ENCODE measurements around the gene PLVAP. TPM values are rescaled to one million over a fixed set of nuclear protein-coding genes. Genes with fewer than 3 reads are reported as not detected.

The PLVAP gene
- total RNA-seq, 1 experiment from 2014 or later: 0.08 TPM

DNA sequence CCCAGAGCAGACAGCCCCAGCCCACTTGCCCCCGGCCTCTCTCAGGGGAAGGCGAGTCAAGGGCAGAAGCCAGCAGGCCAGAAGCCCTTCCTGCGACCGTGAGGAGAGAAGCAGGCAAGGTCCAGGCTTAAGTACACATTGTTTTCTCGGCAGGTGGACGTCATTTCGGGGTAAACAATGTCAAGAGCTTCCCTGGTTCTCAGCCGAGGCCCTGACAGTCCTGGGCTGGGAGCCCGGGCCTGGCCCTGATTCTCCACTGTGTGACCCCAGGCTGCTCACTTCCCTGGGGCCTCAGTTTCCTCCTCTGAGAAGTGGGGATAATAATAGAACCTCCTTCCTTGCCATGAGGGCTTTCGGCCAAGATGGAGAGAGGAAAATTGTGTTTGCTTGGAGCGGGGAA is 19.4 kb downstream of the PLVAP start:
- intact Hi-C loops (cut with micrococcal nuclease; ENCODE audit: unreplicated experiment): no loop called here
- CTCF ChIA-PET: interaction anchor here (0.6 kb wide), 1 partner anchor 25 kb away, joined by 4 read pairs; no protein-coding TSS in a partner anchor
- in situ Hi-C loops (cut with HindIII; ENCODE audit: low pct_unique_long_range_greater_than_20kb, low sequenced_read_pairs): no loop called here

DNA sequence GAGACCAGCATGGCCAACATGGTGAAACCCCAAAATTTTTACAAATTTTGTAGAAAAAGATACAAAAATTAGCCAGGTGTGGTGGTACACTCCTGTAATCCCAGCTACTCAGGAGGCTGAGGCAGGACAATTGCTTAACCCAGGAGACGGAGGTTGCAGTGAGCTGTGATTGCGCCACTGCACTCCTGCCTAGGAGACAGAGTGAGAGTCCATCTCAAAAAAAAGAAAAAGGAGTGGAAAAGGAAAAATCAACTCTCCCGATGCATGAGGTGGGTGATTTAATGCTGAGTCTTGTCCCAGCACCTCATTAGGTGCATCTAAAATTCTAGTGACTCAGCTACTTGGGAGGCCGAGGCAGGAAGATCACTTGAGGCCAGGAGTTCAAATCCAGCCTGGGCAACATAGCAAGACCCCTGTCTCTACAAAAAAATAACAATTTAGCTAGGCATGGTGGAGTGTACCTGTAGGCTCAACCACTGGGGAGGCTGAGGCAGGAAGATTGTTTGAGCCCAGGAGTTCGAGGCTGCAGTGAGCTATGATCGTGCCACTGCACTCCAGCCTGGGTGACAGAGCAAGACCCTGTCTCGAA is 20.0 kb downstream of the PLVAP start:
- intact Hi-C loops (cut with micrococcal nuclease; ENCODE audit: unreplicated experiment): no loop called here
- BruUV-seq (replicated peaks): no TSS peak
- in situ Hi-C loops (cut with HindIII; ENCODE audit: low pct_unique_long_range_greater_than_20kb, low sequenced_read_pairs): no loop called here
- H3K36me3 ChIP-seq (ENCODE audit: control insufficient read depth, insufficient read depth, low read length): no peaks in the 10 kb centered on the region
- H3K4me1 ChIP-seq (ENCODE audit: control insufficient read depth, insufficient read depth, low read length): no peaks in the 10 kb centered on the region
- no peak overlapping the region for H3K4me3 ChIP-seq (ENCODE audit: low read depth in 2 of 2, low read length in 2 of 2)
- no peaks in the 10 kb centered on the region for H3K9me3 ChIP-seq (ENCODE audit: control insufficient read depth, insufficient read depth, low read depth, low read length)
- POLR2A ChIA-PET: no interaction called here
- ATAC-seq (no peak), DNase-seq (ENCODE audit: low read depth, low spot score) (no peak)
- CTCF ChIA-PET: no interaction called here
- H3K27ac ChIP-seq (ENCODE audit: low read length): no peak overlapping the region
- TF ChIP-seq, protein P1, sequence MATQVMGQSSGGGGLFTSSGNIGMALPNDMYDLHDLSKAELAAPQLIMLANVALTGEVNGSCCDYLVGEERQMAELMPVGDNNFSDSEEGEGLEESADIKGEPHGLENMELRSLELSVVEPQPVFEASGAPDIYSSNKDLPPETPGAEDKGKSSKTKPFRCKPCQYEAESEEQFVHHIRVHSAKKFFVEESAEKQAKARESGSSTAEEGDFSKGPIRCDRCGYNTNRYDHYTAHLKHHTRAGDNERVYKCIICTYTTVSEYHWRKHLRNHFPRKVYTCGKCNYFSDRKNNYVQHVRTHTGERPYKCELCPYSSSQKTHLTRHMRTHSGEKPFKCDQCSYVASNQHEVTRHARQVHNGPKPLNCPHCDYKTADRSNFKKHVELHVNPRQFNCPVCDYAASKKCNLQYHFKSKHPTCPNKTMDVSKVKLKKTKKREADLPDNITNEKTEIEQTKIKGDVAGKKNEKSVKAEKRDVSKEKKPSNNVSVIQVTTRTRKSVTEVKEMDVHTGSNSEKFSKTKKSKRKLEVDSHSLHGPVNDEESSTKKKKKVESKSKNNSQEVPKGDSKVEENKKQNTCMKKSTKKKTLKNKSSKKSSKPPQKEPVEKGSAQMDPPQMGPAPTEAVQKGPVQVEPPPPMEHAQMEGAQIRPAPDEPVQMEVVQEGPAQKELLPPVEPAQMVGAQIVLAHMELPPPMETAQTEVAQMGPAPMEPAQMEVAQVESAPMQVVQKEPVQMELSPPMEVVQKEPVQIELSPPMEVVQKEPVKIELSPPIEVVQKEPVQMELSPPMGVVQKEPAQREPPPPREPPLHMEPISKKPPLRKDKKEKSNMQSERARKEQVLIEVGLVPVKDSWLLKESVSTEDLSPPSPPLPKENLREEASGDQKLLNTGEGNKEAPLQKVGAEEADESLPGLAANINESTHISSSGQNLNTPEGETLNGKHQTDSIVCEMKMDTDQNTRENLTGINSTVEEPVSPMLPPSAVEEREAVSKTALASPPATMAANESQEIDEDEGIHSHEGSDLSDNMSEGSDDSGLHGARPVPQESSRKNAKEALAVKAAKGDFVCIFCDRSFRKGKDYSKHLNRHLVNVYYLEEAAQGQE (IDR thresholded peaks at IDR 0.05; ENCODE audit: insufficient read depth in 1 of 2, low read depth in 2 of 2, low read length in 1 of 2): no peak
- H3K27me3 ChIP-seq (ENCODE audit: control insufficient read depth, insufficient read depth, low read length): no peaks in the 10 kb centered on the region

More for the DNA sequence above, 19.4 kb downstream of the PLVAP start:
- no TSS peak for BruUV-seq (replicated peaks)
- Histone ChIP-seq H3K36me3 (ENCODE audit: control insufficient read depth, insufficient read depth, low read length) (no peaks in the 10 kb centered on the region), H3K27ac (ENCODE audit: low read length) (no peak overlapping the region), H3K27me3 (ENCODE audit: control insufficient read depth, insufficient read depth, low read length) (no peaks in the 10 kb centered on the region), H3K4me1 (ENCODE audit: control insufficient read depth, insufficient read depth, low read length) (no peaks in the 10 kb centered on the region), H3K4me3 (ENCODE audit: low read depth in 2 of 2, low read length in 2 of 2) (no peak overlapping the region), H3K9me3 (ENCODE audit: control insufficient read depth, insufficient read depth, low read depth, low read length) (no peaks in the 10 kb centered on the region)
- POLR2A ChIA-PET: no interaction called here
- DNase-seq (ENCODE audit: low read depth, low spot score) (no peak), ATAC-seq (no peak)
- TF ChIP-seq SIN3A (IDR thresholded peaks at IDR 0.05; ENCODE audit: borderline replicate concordance, insufficient read depth, low read depth, low read length) (no peak), TCF7L2 (IDR thresholded peaks at IDR 0.05; ENCODE audit: low read depth, low read length) (no peak), POLR2AphosphoS5 (IDR thresholded peaks at IDR 0.05; ENCODE audit: low read depth, low read length) (no peak)
- TF ChIP-seq, protein P2, sequence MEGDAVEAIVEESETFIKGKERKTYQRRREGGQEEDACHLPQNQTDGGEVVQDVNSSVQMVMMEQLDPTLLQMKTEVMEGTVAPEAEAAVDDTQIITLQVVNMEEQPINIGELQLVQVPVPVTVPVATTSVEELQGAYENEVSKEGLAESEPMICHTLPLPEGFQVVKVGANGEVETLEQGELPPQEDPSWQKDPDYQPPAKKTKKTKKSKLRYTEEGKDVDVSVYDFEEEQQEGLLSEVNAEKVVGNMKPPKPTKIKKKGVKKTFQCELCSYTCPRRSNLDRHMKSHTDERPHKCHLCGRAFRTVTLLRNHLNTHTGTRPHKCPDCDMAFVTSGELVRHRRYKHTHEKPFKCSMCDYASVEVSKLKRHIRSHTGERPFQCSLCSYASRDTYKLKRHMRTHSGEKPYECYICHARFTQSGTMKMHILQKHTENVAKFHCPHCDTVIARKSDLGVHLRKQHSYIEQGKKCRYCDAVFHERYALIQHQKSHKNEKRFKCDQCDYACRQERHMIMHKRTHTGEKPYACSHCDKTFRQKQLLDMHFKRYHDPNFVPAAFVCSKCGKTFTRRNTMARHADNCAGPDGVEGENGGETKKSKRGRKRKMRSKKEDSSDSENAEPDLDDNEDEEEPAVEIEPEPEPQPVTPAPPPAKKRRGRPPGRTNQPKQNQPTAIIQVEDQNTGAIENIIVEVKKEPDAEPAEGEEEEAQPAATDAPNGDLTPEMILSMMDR (IDR thresholded peaks at IDR 0.05): no peak
- TF ChIP-seq, protein P1 (IDR thresholded peaks at IDR 0.05; ENCODE audit: insufficient read depth in 1 of 2, low read depth in 2 of 2, low read length in 1 of 2): no peak
